Ovary (tissue), 3 donors: ENCODE measurements around the gene PTCH1.

Experiments
- CTCF ChIP-seq, 3 donors: fragments of 450-650 bp in 2 of 3; fragments of 200-600 bp in 1 of 3; IDR thresholded peaks; one replicate each; pipeline versions ENCODE4 v1.5.1 to v1.8.0; 2016 to 2022; ENCODE audit warnings: antibody characterized with exemption in 3 of 3, mild to moderate bottlenecking in 1 of 3
- EP300 ChIP-seq: sonication (generic); formaldehyde crosslinking; IDR thresholded peaks from one replicate; pipeline ENCODE4 v1.6.1; 2017; ENCODE audit warnings: antibody characterized with exemption
- POLR2A ChIP-seq: fragments of 450-650 bp; IDR thresholded peaks from one replicate; pipeline ENCODE4 v1.6.1; 2017; ENCODE audit warnings: antibody characterized with exemption, mild to moderate bottlenecking, moderate library complexity
- donor health status: DM: no; HTN: no; CAD: no.

- TF ChIP-seq CTCF (IDR thresholded peaks at IDR 0.05) = no peak
- TF ChIP-seq POLR2A = no peak
- TF ChIP-seq EP300 = no peak
Observed at GRCh38 chr9:95511616-95511931, 5.2 kb downstream of the PTCH1 start.
